OCI-LY1 (cell line): Measurements from ENCODE around the gene ZBTB21.

Experiments
- H2AFZ ChIP-seq: fragments of 200-600 bp; sonication (generic), shearing (Covaris generic); 2 replicates; pipeline ENCODE4 v1.6.0; 2014; ENCODE audit warnings: antibody characterized with exemption, mild to moderate bottlenecking, low read length
- H3F3A ChIP-seq: fragments of 200-600 bp; sonication (generic), shearing (Covaris generic); 2 replicates; pipeline ENCODE4 v1.6.0; 2014; ENCODE audit warnings: mild to moderate bottlenecking, antibody characterized with exemption, low read length, moderate library complexity; ENCODE audit not compliant: insufficient read depth
- H3K27ac ChIP-seq: fragments of 200-600 bp; sonication (generic); 2 replicates; pipeline ENCODE4 v1.5.1; 2014; ENCODE audit warnings: low read length, mixed run types, mild to moderate bottlenecking, low read depth; ENCODE audit not compliant: poor library complexity, severe bottlenecking
- H3K27me3 ChIP-seq: fragments of 200-600 bp; sonication (generic); 2 replicates; pipeline ENCODE4 v1.6.0; 2014; ENCODE audit warnings: antibody characterized with exemption, mild to moderate bottlenecking, low read length, moderate library complexity; ENCODE audit not compliant: insufficient read depth
- H3K36me3 ChIP-seq: fragments of 200-600 bp; sonication (generic); 2 replicates; pipeline ENCODE4 v1.6.1; 2014; ENCODE audit warnings: mild to moderate bottlenecking, antibody characterized with exemption, low read length, moderate library complexity, mixed read lengths; ENCODE audit not compliant: insufficient read depth
- H3K4me1 ChIP-seq: fragments of 200-600 bp; sonication (generic); 2 replicates; pipeline ENCODE4 v1.5.1; 2014; ENCODE audit warnings: mild to moderate bottlenecking, low read length, moderate library complexity; ENCODE audit not compliant: insufficient read depth, severe bottlenecking
- H3K4me2 ChIP-seq: fragments of 200-600 bp; sonication (generic), shearing (Covaris generic); 2 replicates; pipeline ENCODE4 v1.6.1; 2014; ENCODE audit warnings: low read length
- H3K4me3 ChIP-seq: fragments of 200-600 bp; sonication (generic); 2 replicates; pipeline ENCODE4 v1.5.1; 2014; ENCODE audit warnings: low read length, low read depth, mild to moderate bottlenecking, mixed read lengths; ENCODE audit not compliant: poor library complexity, severe bottlenecking
- H3K79me2 ChIP-seq: fragments of 200-600 bp; shearing (Covaris generic); 2 replicates; pipeline ENCODE4 v1.6.1; 2016; ENCODE audit warnings: mixed run types, low read length, mixed read lengths; ENCODE audit not compliant: insufficient read depth
- H3K9ac ChIP-seq: fragments of 200-600 bp; sonication (generic), shearing (Covaris generic); 2 replicates; pipeline ENCODE4 v1.6.1; 2014; ENCODE audit warnings: mild to moderate bottlenecking, low read length, mixed read lengths
- H3K9me2 ChIP-seq: fragments of 200-600 bp; sonication (generic), shearing (Covaris generic); 2 replicates; pipeline ENCODE4 v1.6.1; 2014; ENCODE audit warnings: low read depth, mild to moderate bottlenecking, low read length, mixed read lengths
- H3K9me3 ChIP-seq: fragments of 200-600 bp; shearing (Covaris generic); 2 replicates; pipeline ENCODE4 v1.6.1; 2014; ENCODE audit warnings: low read length, mixed read lengths
- H4K20me1 ChIP-seq: fragments of 200-600 bp; sonication (generic), shearing (Covaris generic); 2 replicates; pipeline ENCODE4 v1.6.0; 2016; ENCODE audit warnings: mild to moderate bottlenecking, low read length; ENCODE audit not compliant: insufficient read depth
- CTCF ChIP-seq: fragments of 200-600 bp; sonication (generic), shearing (Covaris generic); IDR thresholded peaks from 2 replicates; pipeline ENCODE4 v1.5.1; 2017; ENCODE audit warnings: mild to moderate bottlenecking, antibody characterized with exemption, low read length, moderate library complexity, mixed read lengths
- EZH2 ChIP-seq: fragments of 200-600 bp; sonication (generic), shearing (Covaris generic); IDR thresholded peaks from 2 replicates; pipeline ENCODE4 v1.8.0; 2017; ENCODE audit warnings: borderline replicate concordance, mixed run types, mild to moderate bottlenecking, antibody characterized with exemption, low read length, moderate library complexity, mixed read lengths

The ZBTB21 gene

GRCh38 chr21:42009018-42009830, 936 bp downstream of the ZBTB21 start:
- TF ChIP-seq CTCF (peak; percentile 28; the same call in 1 of the 2 replicates), EZH2 (no peak)
- H4K20me1 ChIP-seq, result no peaks in the 10 kb centered on the region
- H3F3A ChIP-seq, result no peaks in the 10 kb centered on the region
- peak overlapping the region; percentile 91 for H3K9ac ChIP-seq
- H3K27me3 ChIP-seq, result no peaks in the 10 kb centered on the region
- H3K79me2 ChIP-seq, result no peaks in the 10 kb centered on the region
- peak overlapping the region; percentile 68 for H3K4me2 ChIP-seq
- peak overlapping the region; percentile 86 for H3K4me3 ChIP-seq
- H2AFZ ChIP-seq, result no peak overlapping the region
- H3K27ac ChIP-seq, result peak overlapping the region; percentile 79
- H3K9me2 ChIP-seq, result no peaks in the 10 kb centered on the region
- H3K36me3 ChIP-seq, result peaks cover 14% of the 10 kb centered on the region
- no peaks in the 10 kb centered on the region for H3K9me3 ChIP-seq
- peaks cover 39% of the 10 kb centered on the region for H3K4me1 ChIP-seq

- Histone ChIP-seq H3K36me3 (peaks cover 15% of the 10 kb centered on the region), H3K4me2 (no peak overlapping the region; the same call in 1 of the 2 replicates)
Measured at GRCh38 chr21:42007356-42007940, 2.7 kb downstream of the ZBTB21 start.

GRCh38 chr21:42006765-42007164, 3.4 kb downstream of the ZBTB21 start:
- H3K4me3 ChIP-seq, result no peak overlapping the region
- H3K27me3 ChIP-seq, result no peaks in the 10 kb centered on the region
- peaks cover 20% of the 10 kb centered on the region for H3K36me3 ChIP-seq
- H3K9me3 ChIP-seq, result no peaks in the 10 kb centered on the region
- H3K4me2 ChIP-seq, result no peak overlapping the region
- H3K9me2 ChIP-seq, result no peaks in the 10 kb centered on the region
- H3K9ac ChIP-seq, result no peak overlapping the region
- H2AFZ ChIP-seq, result no peak overlapping the region
- TF ChIP-seq EZH2 (no peak), CTCF (no peak)
- no peak overlapping the region for H3K27ac ChIP-seq
- no peaks in the 10 kb centered on the region for H3K79me2 ChIP-seq
- no peaks in the 10 kb centered on the region for H4K20me1 ChIP-seq
- no peaks in the 10 kb centered on the region for H3F3A ChIP-seq
- H3K4me1 ChIP-seq, result peaks cover 28% of the 10 kb centered on the region

More at GRCh38 chr21:42007356-42007940, 2.7 kb downstream of the ZBTB21 start:
- no peak overlapping the region for H3K4me3 ChIP-seq
- H3K4me1 ChIP-seq, result peaks cover 34% of the 10 kb centered on the region
- H2AFZ ChIP-seq, result no peak overlapping the region
- H3K27me3 ChIP-seq, result no peaks in the 10 kb centered on the region
- H3K9ac ChIP-seq, result no peak overlapping the region
- no peak overlapping the region for H3K27ac ChIP-seq
- no peaks in the 10 kb centered on the region for H3K79me2 ChIP-seq
- no peaks in the 10 kb centered on the region for H4K20me1 ChIP-seq
- no peak for TF ChIP-seq EZH2
- no peak for TF ChIP-seq CTCF
- no peaks in the 10 kb centered on the region for H3F3A ChIP-seq
- no peaks in the 10 kb centered on the region for H3K9me3 ChIP-seq
- H3K9me2 ChIP-seq, result no peaks in the 10 kb centered on the region
